ENCODE results near the gene LGALSL. TPM values are rescaled to one million over a fixed set of nuclear protein-coding genes. Genes with fewer than 3 reads are reported as not detected.

The LGALSL gene
- total and polyA plus RNA-seq, 2 donors from 2014 or later: 16.2 to 17.3 TPM

DNA sequence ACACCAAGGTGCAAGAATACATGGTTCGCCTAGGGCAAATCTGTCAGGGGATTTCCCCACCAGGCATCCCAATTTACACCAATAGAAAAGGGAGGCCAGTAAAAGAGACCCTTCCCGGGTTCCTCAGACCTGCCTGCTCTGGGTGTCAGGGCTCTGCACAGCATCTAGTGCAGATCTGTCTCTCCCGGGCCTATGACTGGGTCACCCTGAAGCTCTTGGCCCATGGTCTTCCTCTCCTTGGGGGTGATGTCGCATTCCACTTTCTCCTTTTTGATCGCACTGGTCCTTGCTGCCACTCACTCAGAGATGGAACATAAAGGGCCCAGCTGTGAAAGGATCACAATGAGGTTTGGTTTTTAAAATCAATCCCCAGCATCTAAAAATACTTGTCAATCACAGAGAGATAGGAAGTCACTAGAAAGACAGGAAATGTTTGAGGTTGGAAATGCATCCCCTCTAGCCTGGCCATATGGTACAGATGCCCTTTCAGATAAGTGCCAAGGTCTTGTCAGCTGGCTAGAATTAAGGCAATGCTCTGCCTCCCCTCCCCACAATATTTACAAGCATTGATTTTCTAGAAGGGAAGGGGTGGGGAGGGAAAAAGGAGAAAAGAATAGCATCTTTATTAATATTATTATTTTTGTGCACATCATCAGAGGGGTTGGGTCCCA is 35.3 kb downstream of the LGALSL start:
- H3K27ac ChIP-seq (ENCODE audit: low read depth in 2 of 2, low read length in 2 of 2): no peak overlapping the region
- intact Hi-C loops (cut with DNase I): loop anchor here (5.0 kb wide), 1 partner anchor 157 kb away; no protein-coding TSS in a partner anchor
- no peaks in the 10 kb centered on the region for H3K36me3 ChIP-seq (ENCODE audit: control insufficient read depth in 2 of 3, insufficient read depth in 3 of 3, low read length in 3 of 3)
- no peak overlapping the region for H3K4me3 ChIP-seq (ENCODE audit: low read length in 3 of 3)
- no peak for FAIRE-seq
- TF ChIP-seq, protein P1, sequence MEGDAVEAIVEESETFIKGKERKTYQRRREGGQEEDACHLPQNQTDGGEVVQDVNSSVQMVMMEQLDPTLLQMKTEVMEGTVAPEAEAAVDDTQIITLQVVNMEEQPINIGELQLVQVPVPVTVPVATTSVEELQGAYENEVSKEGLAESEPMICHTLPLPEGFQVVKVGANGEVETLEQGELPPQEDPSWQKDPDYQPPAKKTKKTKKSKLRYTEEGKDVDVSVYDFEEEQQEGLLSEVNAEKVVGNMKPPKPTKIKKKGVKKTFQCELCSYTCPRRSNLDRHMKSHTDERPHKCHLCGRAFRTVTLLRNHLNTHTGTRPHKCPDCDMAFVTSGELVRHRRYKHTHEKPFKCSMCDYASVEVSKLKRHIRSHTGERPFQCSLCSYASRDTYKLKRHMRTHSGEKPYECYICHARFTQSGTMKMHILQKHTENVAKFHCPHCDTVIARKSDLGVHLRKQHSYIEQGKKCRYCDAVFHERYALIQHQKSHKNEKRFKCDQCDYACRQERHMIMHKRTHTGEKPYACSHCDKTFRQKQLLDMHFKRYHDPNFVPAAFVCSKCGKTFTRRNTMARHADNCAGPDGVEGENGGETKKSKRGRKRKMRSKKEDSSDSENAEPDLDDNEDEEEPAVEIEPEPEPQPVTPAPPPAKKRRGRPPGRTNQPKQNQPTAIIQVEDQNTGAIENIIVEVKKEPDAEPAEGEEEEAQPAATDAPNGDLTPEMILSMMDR (IDR thresholded peaks at IDR 0.05; ENCODE audit: borderline replicate concordance, extremely low read depth, insufficient read depth): no peak
- no peaks in the 10 kb centered on the region for H3K9me3 ChIP-seq (ENCODE audit: control insufficient read depth in 2 of 3, insufficient read depth in 1 of 3, low read length in 3 of 3)
- H3K27me3 ChIP-seq (ENCODE audit: control insufficient read depth, insufficient read depth, low read length): no peaks in the 10 kb centered on the region
- H3K9ac ChIP-seq (ENCODE audit: low read length in 3 of 3): no peak overlapping the region
- H3K4me1 ChIP-seq (ENCODE audit: control insufficient read depth in 2 of 3, insufficient read depth in 2 of 3, low read depth in 1 of 3, low read length in 3 of 3): no peaks in the 10 kb centered on the region
- DNase-seq: no peak

DNA sequence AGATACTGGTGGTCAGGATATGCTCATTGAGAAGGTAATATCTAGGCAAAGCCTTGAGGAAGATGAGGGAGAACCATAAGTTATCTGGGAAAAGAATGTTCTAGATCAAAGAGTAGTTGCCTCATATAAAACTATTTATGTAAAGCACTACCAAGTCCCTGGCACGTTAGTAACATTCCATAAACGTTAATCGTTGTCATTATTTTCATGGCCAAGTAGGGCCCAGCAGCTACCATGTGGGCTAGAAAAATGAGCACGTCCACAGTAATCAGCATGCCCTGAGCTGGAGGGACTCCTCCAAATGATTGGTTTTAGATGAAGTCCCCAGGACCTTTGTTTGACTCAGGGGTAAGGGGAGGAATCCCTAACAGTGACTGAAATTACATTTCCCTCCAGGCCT is 37.5 kb downstream of the LGALSL start:
- TF ChIP-seq, protein P1 (IDR thresholded peaks at IDR 0.05; ENCODE audit: borderline replicate concordance, extremely low read depth, insufficient read depth): no peak
- no peak for DNase-seq
- Histone ChIP-seq H3K4me1 (ENCODE audit: control insufficient read depth in 2 of 3, insufficient read depth in 2 of 3, low read depth in 1 of 3, low read length in 3 of 3) (no peaks in the 10 kb centered on the region), H3K9me3 (ENCODE audit: control insufficient read depth in 2 of 3, insufficient read depth in 1 of 3, low read length in 3 of 3) (no peaks in the 10 kb centered on the region), H3K27ac (ENCODE audit: low read depth in 2 of 2, low read length in 2 of 2) (no peak overlapping the region), H3K27me3 (ENCODE audit: control insufficient read depth, insufficient read depth, low read length) (no peaks in the 10 kb centered on the region), H3K36me3 (ENCODE audit: control insufficient read depth in 2 of 3, insufficient read depth in 3 of 3, low read length in 3 of 3) (no peaks in the 10 kb centered on the region), H3K4me3 (ENCODE audit: low read length in 3 of 3) (no peak overlapping the region), H3K9ac (ENCODE audit: low read length in 3 of 3) (no peak overlapping the region)
- intact Hi-C loops (cut with DNase I): no loop called here
- no peak for FAIRE-seq

DNA sequence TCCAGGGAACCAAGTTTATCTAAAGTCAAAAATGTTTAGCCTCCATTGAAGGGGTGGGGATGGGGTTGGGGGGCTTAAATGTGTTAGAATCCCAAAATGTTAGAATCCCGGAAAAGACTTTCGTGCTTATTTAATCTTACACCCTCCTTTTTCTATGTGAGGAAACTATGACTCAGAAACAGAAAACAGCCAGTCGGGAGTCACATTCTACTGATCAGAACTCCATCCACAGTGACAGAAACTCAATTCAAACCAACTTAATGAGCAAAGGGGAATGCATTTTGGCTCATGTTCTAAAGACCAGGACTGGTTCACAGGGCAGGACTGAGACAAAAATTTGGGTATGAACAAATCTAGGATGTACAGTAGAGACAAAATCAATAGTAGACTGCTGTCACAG is 38.3 kb downstream of the LGALSL start:
- no peaks in the 10 kb centered on the region for H3K9me3 ChIP-seq (ENCODE audit: control insufficient read depth in 2 of 3, insufficient read depth in 1 of 3, low read length in 3 of 3)
- H3K4me3 ChIP-seq (ENCODE audit: low read length in 3 of 3): no peak overlapping the region
- H3K27me3 ChIP-seq (ENCODE audit: control insufficient read depth, insufficient read depth, low read length): no peaks in the 10 kb centered on the region
- H3K4me1 ChIP-seq (ENCODE audit: control insufficient read depth in 2 of 3, insufficient read depth in 2 of 3, low read depth in 1 of 3, low read length in 3 of 3): no peaks in the 10 kb centered on the region
- H3K36me3 ChIP-seq (ENCODE audit: control insufficient read depth in 2 of 3, insufficient read depth in 3 of 3, low read length in 3 of 3): no peaks in the 10 kb centered on the region
- DNase-seq: no peak
- TF ChIP-seq, protein P1 (IDR thresholded peaks at IDR 0.05; ENCODE audit: borderline replicate concordance, extremely low read depth, insufficient read depth): no peak
- H3K9ac ChIP-seq (ENCODE audit: low read length in 3 of 3): no peak overlapping the region
- intact Hi-C loops (cut with DNase I): no loop called here
- H3K27ac ChIP-seq (ENCODE audit: low read depth in 2 of 2, low read length in 2 of 2): no peak overlapping the region
- no peak for FAIRE-seq

DNA sequence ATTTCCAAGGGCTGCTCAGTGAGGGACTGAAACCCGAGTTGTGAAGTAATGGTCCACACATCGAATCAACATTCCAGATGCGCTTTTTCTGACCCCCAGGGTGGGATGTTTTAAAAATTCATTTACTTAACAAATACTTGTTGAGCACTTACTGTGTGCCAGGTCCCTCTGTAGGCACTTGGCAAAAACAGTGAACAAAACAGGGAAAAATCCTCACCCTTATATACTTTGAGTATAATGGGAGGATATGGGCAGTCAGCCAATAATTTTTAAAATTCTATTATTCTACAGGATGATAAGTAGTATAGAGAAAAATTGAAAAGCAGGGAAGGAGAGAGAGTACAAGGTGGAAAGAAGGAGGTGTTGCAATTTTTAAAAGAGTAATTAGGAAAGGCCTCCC is 38.9 kb downstream of the LGALSL start:
- no peaks in the 10 kb centered on the region for H3K27me3 ChIP-seq (ENCODE audit: control insufficient read depth, insufficient read depth, low read length)
- no peak overlapping the region for H3K9ac ChIP-seq (ENCODE audit: low read length in 3 of 3)
- H3K9me3 ChIP-seq (ENCODE audit: control insufficient read depth in 2 of 3, insufficient read depth in 1 of 3, low read length in 3 of 3): no peaks in the 10 kb centered on the region
- no peak overlapping the region for H3K27ac ChIP-seq (ENCODE audit: low read depth in 2 of 2, low read length in 2 of 2)
- no peaks in the 10 kb centered on the region for H3K36me3 ChIP-seq (ENCODE audit: control insufficient read depth in 2 of 3, insufficient read depth in 3 of 3, low read length in 3 of 3)
- H3K4me1 ChIP-seq (ENCODE audit: control insufficient read depth in 2 of 3, insufficient read depth in 2 of 3, low read depth in 1 of 3, low read length in 3 of 3): no peaks in the 10 kb centered on the region
- intact Hi-C loops (cut with DNase I): no loop called here
- FAIRE-seq (no peak), DNase-seq (no peak)
- no peak overlapping the region for H3K4me3 ChIP-seq (ENCODE audit: low read length in 3 of 3)
- TF ChIP-seq, protein P1 (IDR thresholded peaks at IDR 0.05; ENCODE audit: borderline replicate concordance, extremely low read depth, insufficient read depth): no peak
